DND-41 (cell line): ENCODE data around the gene HSD17B2.
"Not testable (repeated sequence)": the region's sequence is repeated elsewhere in the genome, so short reads cannot be mapped to it uniquely, and the experiment has no call there.

Source experiments
- ATAC-seq: fragments of 200-7000 bp; cut with Tn5 transposase; 3 replicates; pipeline ENCODE4 v1.9.1; 2021; ENCODE audit warnings: low read depth; ENCODE audit not compliant: insufficient read depth
- DNase-seq: peaks from one replicate; pipeline ENCODE4 v3.0.0-alpha.2; 2020
- H2AFZ ChIP-seq: 2 replicates; pipeline ENCODE4 v1.6.0; 2012; ENCODE audit warnings: low read depth, low read length
- H3K27ac ChIP-seq: 2 replicates; pipeline ENCODE4 v1.5.1; 2012; ENCODE audit warnings: low read length, inconsistent platforms
- H3K27me3 ChIP-seq: fragments of 200-600 bp; sonication (generic); 2 replicates; pipeline ENCODE4 v1.6.0; 2012; ENCODE audit warnings: low read length, mild to moderate bottlenecking, inconsistent platforms; ENCODE audit not compliant: insufficient read depth, poor library complexity
- H3K36me3 ChIP-seq: 2 replicates; pipeline ENCODE4 v1.5.1; 2012; ENCODE audit warnings: low read length, inconsistent platforms; ENCODE audit not compliant: insufficient read depth
- H3K4me1 ChIP-seq: 2 replicates; pipeline ENCODE4 v1.5.1; 2012; ENCODE audit warnings: mild to moderate bottlenecking, low read length; ENCODE audit not compliant: insufficient read depth
- H3K4me2 ChIP-seq: 2 replicates; pipeline ENCODE4 v1.6.0; 2012; ENCODE audit warnings: mild to moderate bottlenecking, moderate library complexity, low read length, inconsistent platforms; ENCODE audit not compliant: insufficient read depth
- H3K4me3 ChIP-seq, 2 experiments: fragments of 200-600 bp in 1 of 2; shearing (Covaris generic) in 1 of 2; 2 replicates each; pipeline ENCODE4 v1.5.1; 2012 to 2016; ENCODE audit warnings: inconsistent platforms in 2 of 2, low read length in 2 of 2, mild to moderate bottlenecking in 2 of 2, low read depth in 1 of 2, moderate library complexity in 1 of 2
- H3K79me2 ChIP-seq: 2 replicates; pipeline ENCODE4 v1.6.0; 2012; ENCODE audit warnings: low read length, inconsistent platforms; ENCODE audit not compliant: insufficient read depth
- H3K9ac ChIP-seq: 2 replicates; pipeline ENCODE4 v1.6.0; 2012; ENCODE audit warnings: low read depth, mild to moderate bottlenecking, inconsistent platforms, low read length, moderate library complexity
- H3K9me3 ChIP-seq: 2 replicates; pipeline ENCODE4 v1.5.1; 2012; ENCODE audit warnings: low read length, moderate library complexity, mild to moderate bottlenecking, inconsistent platforms; ENCODE audit not compliant: insufficient read depth, severe bottlenecking
- H4K20me1 ChIP-seq: 2 replicates; pipeline ENCODE4 v1.6.0; 2012; ENCODE audit warnings: low read length; ENCODE audit not compliant: insufficient read depth
- EZH2 ChIP-seq: IDR thresholded peaks from 3 replicates; pipeline ENCODE4 v1.6.1; 2012; ENCODE audit warnings: borderline replicate concordance, low read depth, mild to moderate bottlenecking, moderate library complexity, low read length, inconsistent platforms; ENCODE audit not compliant: severe bottlenecking
- TF ChIP-seq, protein P1 (sequence below): IDR thresholded peaks from 2 replicates; pipeline ENCODE4 v1.5.1; 2012; ENCODE audit warnings: borderline replicate concordance, low read length, moderate library complexity, mild to moderate bottlenecking; ENCODE audit not compliant: poor library complexity, severe bottlenecking; ENCODE audit errors: extremely low read depth

The HSD17B2 gene

DNA sequence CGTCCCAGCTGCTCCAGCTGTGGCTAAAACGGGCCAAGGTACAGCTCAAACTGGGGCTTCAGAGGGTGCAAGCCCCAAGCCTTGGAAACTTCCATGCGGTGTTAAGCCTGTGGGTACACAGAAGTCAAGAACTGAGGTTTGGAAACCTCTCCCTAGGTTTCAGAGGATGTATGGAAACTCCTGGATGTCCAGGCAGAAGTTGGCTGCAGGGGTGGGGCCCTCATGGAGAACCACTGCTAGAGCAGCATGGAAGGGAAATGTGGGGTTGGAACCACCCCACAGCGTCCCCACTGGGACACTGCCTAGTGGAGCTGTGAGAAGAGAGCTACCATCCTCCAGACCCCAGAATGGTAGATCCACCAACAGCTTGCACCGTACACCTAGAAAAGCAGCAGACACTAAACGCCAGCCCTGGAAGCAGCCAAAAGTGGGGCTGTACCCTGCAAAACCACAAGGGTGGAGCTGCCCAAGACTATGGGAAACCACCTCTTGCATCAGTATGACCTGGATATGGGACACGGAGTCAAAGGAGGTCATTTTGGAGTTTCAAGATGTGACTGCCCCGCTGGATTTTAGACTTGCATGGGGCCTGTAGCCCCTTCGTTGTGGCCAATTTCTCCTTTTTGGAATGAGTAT is 26.0 kb upstream of the HSD17B2 start:
- TF ChIP-seq, protein P1, sequence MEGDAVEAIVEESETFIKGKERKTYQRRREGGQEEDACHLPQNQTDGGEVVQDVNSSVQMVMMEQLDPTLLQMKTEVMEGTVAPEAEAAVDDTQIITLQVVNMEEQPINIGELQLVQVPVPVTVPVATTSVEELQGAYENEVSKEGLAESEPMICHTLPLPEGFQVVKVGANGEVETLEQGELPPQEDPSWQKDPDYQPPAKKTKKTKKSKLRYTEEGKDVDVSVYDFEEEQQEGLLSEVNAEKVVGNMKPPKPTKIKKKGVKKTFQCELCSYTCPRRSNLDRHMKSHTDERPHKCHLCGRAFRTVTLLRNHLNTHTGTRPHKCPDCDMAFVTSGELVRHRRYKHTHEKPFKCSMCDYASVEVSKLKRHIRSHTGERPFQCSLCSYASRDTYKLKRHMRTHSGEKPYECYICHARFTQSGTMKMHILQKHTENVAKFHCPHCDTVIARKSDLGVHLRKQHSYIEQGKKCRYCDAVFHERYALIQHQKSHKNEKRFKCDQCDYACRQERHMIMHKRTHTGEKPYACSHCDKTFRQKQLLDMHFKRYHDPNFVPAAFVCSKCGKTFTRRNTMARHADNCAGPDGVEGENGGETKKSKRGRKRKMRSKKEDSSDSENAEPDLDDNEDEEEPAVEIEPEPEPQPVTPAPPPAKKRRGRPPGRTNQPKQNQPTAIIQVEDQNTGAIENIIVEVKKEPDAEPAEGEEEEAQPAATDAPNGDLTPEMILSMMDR = no peak
- no peak for TF ChIP-seq EZH2
- Histone ChIP-seq H3K4me2 (no peak overlapping the region), H3K4me1 (no peaks in the 10 kb centered on the region), H3K4me3 (no peak overlapping the region), H3K36me3 (no peaks in the 10 kb centered on the region), H3K27ac (no peak overlapping the region), H3K27me3 (no peaks in the 10 kb centered on the region), H3K9me3 (peaks cover 15% of the 10 kb centered on the region), H2AFZ (no peak overlapping the region), H3K79me2 (no peaks in the 10 kb centered on the region), H4K20me1 (no peaks in the 10 kb centered on the region), H3K9ac (no peak overlapping the region)
- no peak for ATAC-seq
- DNase-seq = no peak

DNA sequence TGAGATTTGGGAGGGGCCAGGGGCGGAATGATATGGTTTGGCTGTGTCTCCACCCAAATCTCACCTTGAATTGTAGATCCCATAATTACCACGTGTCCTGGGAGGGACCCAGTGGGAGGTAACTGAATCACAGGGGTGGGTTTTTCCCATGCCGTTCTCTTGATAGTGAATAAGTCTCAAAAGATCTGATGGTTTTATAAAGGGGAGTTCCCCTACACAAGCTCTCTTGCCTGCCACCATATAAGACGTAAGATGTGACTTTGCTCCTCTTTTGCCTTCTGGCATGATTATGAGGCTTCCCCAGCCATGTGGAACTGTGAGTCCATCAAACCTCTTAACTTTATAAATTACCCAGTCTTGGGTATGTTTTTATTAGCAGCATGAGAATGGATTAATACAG is 25.3 kb upstream of the HSD17B2 start:
- not testable (repeated sequence) for H3K9ac ChIP-seq, H3K4me1 ChIP-seq, ATAC-seq, H3K4me2 ChIP-seq, H3K36me3 ChIP-seq, H3K27me3 ChIP-seq, H3K27ac ChIP-seq, DNase-seq, H3K79me2 ChIP-seq, H4K20me1 ChIP-seq, H3K4me3 ChIP-seq, H2AFZ ChIP-seq
- peaks cover 15% of the 10 kb centered on the region for H3K9me3 ChIP-seq

DNA sequence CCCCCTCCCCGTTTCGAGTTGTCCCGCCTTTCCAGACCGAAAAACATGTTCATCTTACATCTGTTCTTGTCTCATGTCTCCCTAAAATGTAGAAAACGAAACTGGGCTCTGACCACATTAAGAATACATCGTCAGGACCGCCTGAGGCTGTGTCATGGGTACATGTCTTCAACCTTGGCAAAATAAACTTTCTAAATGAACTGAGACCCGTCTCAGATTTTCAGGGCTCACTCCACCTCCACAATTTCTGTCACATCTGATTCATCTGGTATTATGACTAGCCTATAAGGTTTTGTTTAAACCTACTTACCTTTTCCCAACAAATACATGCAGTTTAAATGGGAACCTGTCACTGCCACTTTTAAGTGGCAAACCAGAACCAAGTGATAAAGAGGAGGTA is 24.4 kb upstream of the HSD17B2 start:
- Histone ChIP-seq H3K36me3 (no peaks in the 10 kb centered on the region), H3K4me2 (no peak overlapping the region), H3K27ac (no peak overlapping the region), H3K27me3 (no peaks in the 10 kb centered on the region), H3K9me3 (peaks cover 20% of the 10 kb centered on the region), H3K79me2 (no peaks in the 10 kb centered on the region), H4K20me1 (no peaks in the 10 kb centered on the region), H3K4me3 (no peak overlapping the region), H3K9ac (no peak overlapping the region), H3K4me1 (no peaks in the 10 kb centered on the region), H2AFZ (no peak overlapping the region)
- DNase-seq = no peak
- TF ChIP-seq EZH2 = no peak
- TF ChIP-seq, protein P1 = no peak
- ATAC-seq = no peak

DNA sequence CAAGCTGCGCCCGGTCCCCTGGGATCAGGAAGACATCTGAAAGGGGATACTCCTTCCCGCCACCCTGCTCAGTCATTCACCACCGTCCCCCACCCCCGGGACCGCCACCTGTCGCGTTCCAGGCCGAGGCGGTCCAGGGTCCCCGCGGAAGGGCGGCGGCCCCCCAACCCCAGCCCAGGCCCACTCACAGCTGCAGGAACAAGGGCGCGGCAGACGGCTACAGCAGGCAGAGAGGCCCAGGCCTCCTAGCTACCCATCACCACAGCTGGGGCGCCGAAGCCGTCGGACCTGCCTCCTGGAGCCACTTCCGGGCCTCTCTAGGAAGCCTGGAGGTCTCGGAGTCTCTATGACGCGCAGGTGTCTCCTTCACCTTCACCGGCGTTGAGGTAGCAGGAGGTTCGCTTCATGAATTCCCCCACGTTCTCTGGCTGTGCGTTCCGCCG is 23.8 kb upstream of the HSD17B2 start, which contains the start of gene SDR42E1:
SDR42E1 (minus strand) TSS at position 272 of the 443 bp plus-strand sequence. CDS start 10,612 bp downstream, outside the sequence.
- H4K20me1 ChIP-seq = no peaks in the 10 kb centered on the region
- H3K27ac ChIP-seq = no peak within 1 kb of the TSS
- no peak within 1 kb of the TSS for H3K4me3 ChIP-seq
- no peak within 1 kb of the TSS for H3K9ac ChIP-seq
- H3K79me2 ChIP-seq = no peaks in the 10 kb centered on the region
- TF ChIP-seq EZH2 = no peak
- TF ChIP-seq, protein P1 = no peak
- ATAC-seq (no peak), DNase-seq (no peak)
- no peaks in the 10 kb centered on the region for H3K4me1 ChIP-seq
- peaks cover 20% of the 10 kb centered on the region for H3K9me3 ChIP-seq
- H2AFZ ChIP-seq = no peak within 1 kb of the TSS
- H3K36me3 ChIP-seq = no peaks in the 10 kb centered on the region
- H3K4me2 ChIP-seq = no peak within 1 kb of the TSS
- no peaks in the 10 kb centered on the region for H3K27me3 ChIP-seq
